Bronchial epithelial cell (primary cell): ENCODE measurements around the gene FBXO31. TPM values are rescaled to one million over a fixed set of nuclear protein-coding genes. Genes with fewer than 3 reads are reported as not detected.

Experiments used
- DNase-seq: peaks from one replicate; pipeline ENCODE4 v3.0.0-alpha.2; 2010; ENCODE audit warnings: low read depth
- FAIRE-seq: peaks from 2 replicates; lab custom pipeline; 2011; peaks lifted over from hg19 to GRCh38; lab: Jason Lieb, UNC
- H3K27me3 ChIP-seq: 2 replicates; pipeline ENCODE4 v1.5.1; 2011; ENCODE audit warnings: low read length; ENCODE audit not compliant: control insufficient read depth, insufficient read depth
- H3K36me3 ChIP-seq: 2 replicates; pipeline ENCODE4 v1.5.1; 2011; ENCODE audit warnings: low read length; ENCODE audit not compliant: control insufficient read depth, insufficient read depth
- H3K4me3 ChIP-seq: 2 replicates; pipeline ENCODE4 v1.5.1; 2011; ENCODE audit warnings: mild to moderate bottlenecking, low read depth, low read length, control low read depth
- total RNA-seq: library from RNA; depleted of rRNA; stranded (reverse); fragments of >200 nt; gene quantifications from 2 replicates; pipeline ENCODE4 v1.2.1, GENCODE V29; 2014
- TF ChIP-seq, protein P1 (sequence below): IDR thresholded peaks from 2 replicates; pipeline ENCODE4 v1.5.1; 2011; ENCODE audit warnings: mild to moderate bottlenecking, moderate library complexity, low read length, control low read depth, inconsistent platforms; ENCODE audit not compliant: insufficient read depth, severe bottlenecking

The FBXO31 gene
- total RNA-seq, 1 donor from 2014 or later = 24.7 TPM

GRCh38 chr16:87303962-87304521 is 79.5 kb downstream of the FBXO31 start:
- Histone ChIP-seq H3K36me3 (no peaks in the 10 kb centered on the region), H3K27me3 (no peaks in the 10 kb centered on the region), H3K4me3 (no peak overlapping the region)
- TF ChIP-seq, protein P1, sequence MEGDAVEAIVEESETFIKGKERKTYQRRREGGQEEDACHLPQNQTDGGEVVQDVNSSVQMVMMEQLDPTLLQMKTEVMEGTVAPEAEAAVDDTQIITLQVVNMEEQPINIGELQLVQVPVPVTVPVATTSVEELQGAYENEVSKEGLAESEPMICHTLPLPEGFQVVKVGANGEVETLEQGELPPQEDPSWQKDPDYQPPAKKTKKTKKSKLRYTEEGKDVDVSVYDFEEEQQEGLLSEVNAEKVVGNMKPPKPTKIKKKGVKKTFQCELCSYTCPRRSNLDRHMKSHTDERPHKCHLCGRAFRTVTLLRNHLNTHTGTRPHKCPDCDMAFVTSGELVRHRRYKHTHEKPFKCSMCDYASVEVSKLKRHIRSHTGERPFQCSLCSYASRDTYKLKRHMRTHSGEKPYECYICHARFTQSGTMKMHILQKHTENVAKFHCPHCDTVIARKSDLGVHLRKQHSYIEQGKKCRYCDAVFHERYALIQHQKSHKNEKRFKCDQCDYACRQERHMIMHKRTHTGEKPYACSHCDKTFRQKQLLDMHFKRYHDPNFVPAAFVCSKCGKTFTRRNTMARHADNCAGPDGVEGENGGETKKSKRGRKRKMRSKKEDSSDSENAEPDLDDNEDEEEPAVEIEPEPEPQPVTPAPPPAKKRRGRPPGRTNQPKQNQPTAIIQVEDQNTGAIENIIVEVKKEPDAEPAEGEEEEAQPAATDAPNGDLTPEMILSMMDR = no peak
- FAIRE-seq (no peak), DNase-seq (no peak)

DNA sequence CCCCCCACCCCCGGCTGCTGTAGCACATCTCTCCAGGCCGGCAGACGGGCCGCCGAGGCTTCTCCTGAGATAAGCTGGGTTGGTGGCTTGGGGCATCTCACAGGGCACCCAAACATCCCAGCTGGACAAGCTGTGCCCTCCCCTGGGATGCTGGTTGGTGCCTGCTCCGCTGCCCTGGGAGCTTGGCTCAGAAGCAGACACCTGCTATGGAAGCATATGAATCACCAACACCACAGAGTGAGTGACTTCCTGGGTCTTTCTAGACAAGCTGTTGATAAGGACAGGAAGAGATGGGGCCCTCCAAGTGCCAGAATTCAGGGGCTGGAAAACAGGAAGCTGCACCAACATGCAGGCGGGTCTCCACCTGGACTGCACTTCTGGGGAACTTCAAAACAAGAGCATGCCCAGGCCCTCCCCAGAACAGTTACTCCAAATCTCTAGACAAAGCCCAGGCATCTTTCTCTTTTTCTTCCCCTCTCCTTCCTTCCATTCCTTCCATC is 80.1 kb downstream of the FBXO31 start:
- DNase-seq = peak; percentile 30
- Histone ChIP-seq H3K4me3 (no peak overlapping the region), H3K36me3 (no peaks in the 10 kb centered on the region), H3K27me3 (no peaks in the 10 kb centered on the region)
- TF ChIP-seq, protein P1 = no peak
- no peak for FAIRE-seq

GRCh38 chr16:87298857-87299465 is 84.6 kb downstream of the FBXO31 start:
- no peak overlapping the region for H3K4me3 ChIP-seq
- DNase-seq = no peak
- no peak for FAIRE-seq
- H3K36me3 ChIP-seq = no peaks in the 10 kb centered on the region
- TF ChIP-seq, protein P1 = no peak
- H3K27me3 ChIP-seq = no peaks in the 10 kb centered on the region

- no peak overlapping the region for H3K4me3 ChIP-seq
- DNase-seq (no peak), FAIRE-seq (no peak)
- H3K36me3 ChIP-seq = no peaks in the 10 kb centered on the region
- H3K27me3 ChIP-seq = no peaks in the 10 kb centered on the region
- TF ChIP-seq, protein P1 = peak; percentile 70
Measured at GRCh38 chr16:87297918-87298631, 85.5 kb downstream of the FBXO31 start.

GRCh38 chr16:87297407-87297806 is 86.2 kb downstream of the FBXO31 start:
- no peaks in the 10 kb centered on the region for H3K27me3 ChIP-seq
- FAIRE-seq = no peak
- TF ChIP-seq, protein P1 = no peak
- no peak for DNase-seq
- no peak overlapping the region for H3K4me3 ChIP-seq
- H3K36me3 ChIP-seq = no peaks in the 10 kb centered on the region
